Stimulated activated CD4-positive, alpha-beta T cell treated with anti-CD3 and anti-CD28 coated beads, Interleukin-1b, Interleukin-23, amount 100 ng/mL, for 4 hours (primary cell): ENCODE results near the gene PLEKHF1.
"Not testable (repeated sequence)": the region's sequence is repeated elsewhere in the genome, so short reads cannot be mapped to it uniquely, and the experiment has no call there.

ENCODE experiments used
- DNase-seq, 2 donors: peaks; one replicate each; pipeline ENCODE4 v3.0.0-alpha.2; 2020; ENCODE audit warnings: low read depth in 2 of 2

PLEKHF1 gene

GRCh38 chr19:29664753-29665214, 477 bp upstream of the PLEKHF1 start:
- DNase-seq = no peak

- no peak for DNase-seq
Observed at GRCh38 chr19:29665826-29666577, 741 bp downstream of the PLEKHF1 start.

GRCh38 chr19:29666578-29667386, 1.5 kb downstream of the PLEKHF1 start:
- DNase-seq = no peak

- DNase-seq = no peak
Observed at GRCh38 chr19:29667387-29667783, 2.1 kb downstream of the PLEKHF1 start.

- no peak for DNase-seq
Observed at GRCh38 chr19:29667901-29668341, 2.7 kb downstream of the PLEKHF1 start.

- DNase-seq = no peak
Observed at GRCh38 chr19:29668746-29669609, 3.7 kb downstream of the PLEKHF1 start.

GRCh38 chr19:29670255-29670654, 5.0 kb downstream of the PLEKHF1 start:
- DNase-seq = no peak

- DNase-seq = not testable (repeated sequence)
Observed at GRCh38 chr19:29671026-29671392, 5.7 kb downstream of the PLEKHF1 start.

- DNase-seq = peak; percentile 64 to 80
Observed at GRCh38 chr19:29671393-29672160, 6.3 kb downstream of the PLEKHF1 start.

GRCh38 chr19:29672319-29672932, 7.2 kb downstream of the PLEKHF1 start:
- DNase-seq = no peak

- peak; percentile 66 to 85 for DNase-seq
Observed at GRCh38 chr19:29672933-29673336, 7.7 kb downstream of the PLEKHF1 start.

GRCh38 chr19:29673451-29674371, 8.4 kb downstream of the PLEKHF1 start:
- no peak for DNase-seq

GRCh38 chr19:29674374-29675119, 9.3 kb downstream of the PLEKHF1 start:
- no peak for DNase-seq

GRCh38 chr19:29675120-29675649, 9.9 kb downstream of the PLEKHF1 start:
- no peak for DNase-seq

GRCh38 chr19:29675650-29676186, 10.5 kb downstream of the PLEKHF1 start:
- DNase-seq = no peak

GRCh38 chr19:29676586-29676985, 11.3 kb downstream of the PLEKHF1 start:
- DNase-seq = no peak

GRCh38 chr19:29677001-29677817, 11.9 kb downstream of the PLEKHF1 start:
- DNase-seq = no peak
